Uterus (tissue), 2 donors: Measurements from ENCODE around the gene NXF1.

Experiments used
- POLR2A ChIP-seq, 2 donors: fragments of 450-650 bp; IDR thresholded peaks; one replicate each; pipeline ENCODE4 v1.6.1; 2016; ENCODE audit warnings: antibody characterized with exemption in 2 of 2, mild to moderate bottlenecking in 1 of 2, moderate library complexity in 1 of 2
- TF ChIP-seq, protein P1 (sequence below), 4 experiments: fragments of 200-600 bp in 2 of 4; fragments of 450-650 bp in 2 of 4; sonication (generic) in 2 of 4; IDR thresholded peaks; one replicate each; pipeline ENCODE4 v1.5.1; 2016 to 2019; ENCODE audit warnings: antibody characterized with exemption in 4 of 4, mild to moderate bottlenecking in 2 of 4, moderate library complexity in 1 of 4

DNA sequence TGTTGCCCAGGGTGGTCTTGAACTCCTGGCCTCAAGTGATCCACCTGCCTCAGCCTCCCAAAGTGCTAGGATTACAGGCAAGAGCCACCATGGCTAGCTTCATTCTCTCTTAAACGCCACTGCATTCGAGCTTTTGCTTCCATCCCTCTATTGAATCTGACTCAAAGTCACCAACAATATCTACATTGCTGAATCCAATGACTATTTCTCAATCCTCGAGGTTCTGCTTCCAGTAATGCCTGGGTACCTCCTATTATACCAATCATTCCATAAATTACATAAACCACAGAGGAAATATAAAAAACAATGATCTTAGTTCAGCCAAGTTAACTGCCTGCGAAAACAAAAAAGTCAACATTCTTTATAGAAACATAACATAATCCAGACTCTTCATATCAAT is 11.9 kb upstream of the NXF1 start:
- TF ChIP-seq, protein P1, sequence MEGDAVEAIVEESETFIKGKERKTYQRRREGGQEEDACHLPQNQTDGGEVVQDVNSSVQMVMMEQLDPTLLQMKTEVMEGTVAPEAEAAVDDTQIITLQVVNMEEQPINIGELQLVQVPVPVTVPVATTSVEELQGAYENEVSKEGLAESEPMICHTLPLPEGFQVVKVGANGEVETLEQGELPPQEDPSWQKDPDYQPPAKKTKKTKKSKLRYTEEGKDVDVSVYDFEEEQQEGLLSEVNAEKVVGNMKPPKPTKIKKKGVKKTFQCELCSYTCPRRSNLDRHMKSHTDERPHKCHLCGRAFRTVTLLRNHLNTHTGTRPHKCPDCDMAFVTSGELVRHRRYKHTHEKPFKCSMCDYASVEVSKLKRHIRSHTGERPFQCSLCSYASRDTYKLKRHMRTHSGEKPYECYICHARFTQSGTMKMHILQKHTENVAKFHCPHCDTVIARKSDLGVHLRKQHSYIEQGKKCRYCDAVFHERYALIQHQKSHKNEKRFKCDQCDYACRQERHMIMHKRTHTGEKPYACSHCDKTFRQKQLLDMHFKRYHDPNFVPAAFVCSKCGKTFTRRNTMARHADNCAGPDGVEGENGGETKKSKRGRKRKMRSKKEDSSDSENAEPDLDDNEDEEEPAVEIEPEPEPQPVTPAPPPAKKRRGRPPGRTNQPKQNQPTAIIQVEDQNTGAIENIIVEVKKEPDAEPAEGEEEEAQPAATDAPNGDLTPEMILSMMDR (IDR thresholded peaks at IDR 0.05) = no peak
- TF ChIP-seq POLR2A (IDR thresholded peaks at IDR 0.05) = no peak
